GM23248 (cell line): ENCODE measurements around the gene FSIP1.

Source experiments
- EZH2 ChIP-seq: fragments of 200-600 bp; sonication (generic); IDR thresholded peaks from 2 replicates; pipeline ENCODE4 v1.6.1; 2018; ENCODE audit warnings: antibody characterized with exemption, mild to moderate bottlenecking; ENCODE audit not compliant: insufficient read depth, poor library complexity, severe bottlenecking
- EZH2phosphoT487 ChIP-seq: fragments of 200-600 bp; sonication (generic); IDR thresholded peaks from 2 replicates; pipeline ENCODE4 v1.6.1; 2018; ENCODE audit warnings: antibody characterized with exemption, moderate library complexity, mild to moderate bottlenecking, low read depth; ENCODE audit not compliant: insufficient read depth

GRCh38 chr15:39595338-39596221 lies 187.1 kb downstream of the FSIP1 start:
- TF ChIP-seq EZH2 = no peak
- no peak for TF ChIP-seq EZH2phosphoT487
